Left cardiac atrium (tissue), 4 donors: ENCODE results near the gene SSR2. TPM values are rescaled to one million over a fixed set of nuclear protein-coding genes. Genes with fewer than 3 reads are reported as not detected.
A peak's percentile ranks its signal among the peaks of the same experiment; 100 is the strongest.
"Not testable (repeated sequence)": the region's sequence is repeated elsewhere in the genome, so short reads cannot be mapped to it uniquely, and the experiment has no call there.

Source experiments
- ATAC-seq, 2 donors: fragments of 200-7000 bp; cut with Tn5 transposase; one replicate each; pipeline ENCODE4 v1.9.1; 2020; ENCODE audit warnings: mild to moderate bottlenecking in 2 of 2, moderate library complexity in 2 of 2
- DNase-seq: peaks from one replicate; pipeline ENCODE4 v3.0.0-alpha.2; 2020
- intact Hi-C, 2 donors: fragments of 100-400 bp; cut with DNase I; formaldehyde crosslinking; loops; one replicate each; pipeline versions ENCODE4 v1.14.1 to v1.15.1; 2022 to 2023
- total RNA-seq, 2 donors: library from RNA; stranded (reverse); fragmentation: NEBNext Ultra II Directional; extraction: Animal tissue kit (Norgen Biotek cat#: 25700); gene quantifications; one replicate each; pipeline ENCODE4 v1.2.1, GENCODE V29; 2021
- donor health status: DM: no; HTN: yes; CAD: no.
- donor health status: DM: no; HTN: yes; CAD: no; lungs with severe emphysema.
- donor health status: DM: yes; HTN: yes; CAD: no.
- donor health status: Dilated cardiomyopathy.

Gene SSR2
- total RNA-seq, 2 donors from 2014 or later, result 101 to 127 TPM

DNA sequence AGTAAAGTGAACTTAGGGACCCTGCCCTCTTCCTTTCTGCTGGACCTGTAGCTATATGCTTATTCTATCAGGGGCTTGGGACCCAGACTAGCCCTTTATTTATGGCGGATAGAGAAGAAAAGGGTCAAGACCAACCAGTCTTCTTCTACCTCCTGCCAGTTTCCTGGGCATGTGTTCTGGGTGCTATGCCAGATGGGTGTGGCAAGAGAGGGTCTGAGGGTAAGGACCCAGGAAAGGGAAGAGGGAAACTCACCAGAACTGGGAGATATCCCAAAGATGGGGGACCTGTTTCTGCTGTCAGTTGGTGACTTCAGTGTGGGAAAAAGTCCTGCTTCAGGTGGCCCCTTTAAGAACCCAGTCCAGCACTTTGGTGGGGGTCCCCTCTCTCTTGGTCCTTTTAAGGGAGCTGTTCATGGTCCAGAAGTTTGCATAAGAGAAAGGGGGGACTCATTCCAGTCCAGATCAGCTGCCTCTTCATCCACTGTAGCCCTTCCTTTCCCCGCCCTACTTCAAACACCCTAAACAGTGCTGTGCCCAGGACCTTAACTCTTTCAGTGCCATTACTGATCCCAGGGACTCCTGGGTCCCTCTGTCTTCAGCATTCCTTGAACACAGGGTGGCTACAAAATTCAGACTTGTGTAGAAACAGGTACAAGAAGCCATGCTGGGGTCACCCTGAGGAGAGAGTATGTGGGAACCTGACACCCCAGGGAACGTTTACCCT is 18.4 kb downstream of the SSR2 start:
- ATAC-seq, result peak in 1 of 2 donors; percentile 31
- DNase-seq, result no peak
- intact Hi-C loops, result no loop called here

DNA sequence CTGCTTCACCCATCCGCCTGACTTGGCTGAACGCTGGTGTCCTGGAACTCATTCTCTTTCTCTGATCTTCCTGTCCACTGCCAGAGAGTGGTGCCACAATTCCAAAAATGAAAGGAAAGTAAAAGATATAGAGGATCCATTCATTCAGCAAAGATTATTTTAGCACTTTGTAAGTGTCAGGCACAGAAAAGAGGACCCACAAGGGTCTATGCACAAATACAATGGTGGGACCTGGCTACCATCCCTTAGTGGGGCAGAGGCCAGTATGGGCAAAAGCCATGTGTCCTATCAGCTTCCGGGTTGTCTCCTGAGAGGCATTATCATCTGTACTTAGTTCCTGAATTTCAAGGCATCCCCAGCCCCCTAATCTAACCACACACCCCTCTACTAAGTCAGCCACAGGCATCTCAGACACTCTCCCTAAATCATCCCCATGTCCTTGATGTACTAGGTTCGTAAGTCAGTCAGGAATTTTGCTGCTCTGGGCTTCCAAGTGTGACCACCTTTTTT is 19.0 kb downstream of the SSR2 start:
- DNase-seq, result no peak
- ATAC-seq, result peak in 1 of 2 donors; percentile 39
- intact Hi-C loops, result no loop called here

DNA sequence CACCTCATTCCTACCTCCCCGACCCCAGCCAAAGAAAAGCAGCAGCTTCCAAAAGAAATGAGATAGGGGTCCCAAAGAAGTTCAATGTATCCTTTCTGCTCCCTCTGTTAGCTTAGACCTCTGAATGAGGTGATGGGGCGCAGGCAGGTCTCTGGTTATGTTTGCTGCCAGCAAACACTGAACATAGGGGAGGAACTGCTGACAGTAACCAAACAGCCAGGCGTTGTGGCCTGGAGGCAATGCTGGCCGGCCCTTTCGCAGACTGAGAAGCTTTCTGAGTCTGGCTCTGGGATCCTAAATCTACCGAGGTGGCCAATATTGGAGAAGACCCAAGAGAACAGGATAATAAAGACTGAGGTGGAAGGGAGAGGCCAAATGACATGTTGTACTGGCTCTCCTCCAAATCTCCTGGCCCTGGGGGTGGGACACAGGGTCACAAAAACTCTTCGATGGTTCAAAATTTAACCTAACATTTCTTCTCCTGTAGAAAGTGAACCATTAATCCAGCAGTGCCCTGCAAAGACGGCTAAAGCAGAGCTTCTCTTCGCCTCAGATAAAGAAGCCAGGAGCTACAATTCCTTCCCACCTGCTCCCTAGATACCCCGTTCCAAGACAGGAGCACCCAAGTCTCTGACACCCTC is 19.6 kb downstream of the SSR2 start:
- intact Hi-C loops, result no loop called here
- DNase-seq, result no peak
- no peak for ATAC-seq

DNA sequence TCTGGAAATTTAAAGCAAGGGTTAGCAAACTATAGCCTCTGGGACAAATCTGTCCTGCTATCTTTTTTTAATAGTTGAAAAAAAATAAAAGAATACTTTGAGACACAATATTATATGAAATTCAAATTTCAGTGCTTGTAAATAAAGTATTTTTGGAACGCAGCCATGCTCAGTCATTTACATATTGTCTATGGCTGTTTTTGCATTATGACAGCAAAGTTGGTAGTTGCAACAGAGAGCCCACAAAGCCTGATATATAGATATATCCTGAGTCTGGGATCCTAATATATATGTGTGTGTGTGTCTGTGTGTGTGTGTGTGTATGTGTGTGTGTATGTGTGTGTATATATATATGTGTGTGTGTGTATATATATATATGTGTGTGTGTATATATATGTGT is 20.8 kb downstream of the SSR2 start:
- DNase-seq (no peak), ATAC-seq (no peak)
- intact Hi-C loops, result no loop called here

DNA sequence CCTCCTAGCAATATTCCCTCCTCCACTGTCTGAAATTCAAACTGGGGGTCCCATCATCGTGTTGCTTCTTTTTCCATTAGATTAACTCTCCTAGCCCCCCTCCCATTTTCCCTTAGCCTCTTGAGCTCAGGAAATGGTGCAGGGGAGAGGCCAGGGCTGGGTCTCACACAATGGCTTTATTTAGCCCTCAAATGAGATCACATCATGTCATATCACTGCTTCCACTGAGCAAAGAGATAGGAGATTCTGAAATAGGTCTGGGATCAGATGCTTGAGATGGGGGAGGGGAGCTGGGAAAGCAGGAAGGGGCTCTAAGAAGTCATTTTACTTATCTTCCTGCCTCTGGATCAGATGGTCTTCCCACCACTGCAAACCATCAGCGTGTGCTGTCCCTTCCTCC is 24.6 kb downstream of the SSR2 start:
- DNase-seq (no peak), ATAC-seq (peak in 1 of 2 donors; percentile 39)
- intact Hi-C loops, result no loop called here

GRCh38 chr1:155993595-155993994 is 27.2 kb downstream of the SSR2 start:
- DNase-seq, result no peak
- ATAC-seq, result no peak
- intact Hi-C loops, result no loop called here

- intact Hi-C loops, result no loop called here
- DNase-seq (no peak), ATAC-seq (peak in 1 of 2 donors; percentile 51)
Measured at GRCh38 chr1:155990005-155990739, 30.6 kb downstream of the SSR2 start.

DNA sequence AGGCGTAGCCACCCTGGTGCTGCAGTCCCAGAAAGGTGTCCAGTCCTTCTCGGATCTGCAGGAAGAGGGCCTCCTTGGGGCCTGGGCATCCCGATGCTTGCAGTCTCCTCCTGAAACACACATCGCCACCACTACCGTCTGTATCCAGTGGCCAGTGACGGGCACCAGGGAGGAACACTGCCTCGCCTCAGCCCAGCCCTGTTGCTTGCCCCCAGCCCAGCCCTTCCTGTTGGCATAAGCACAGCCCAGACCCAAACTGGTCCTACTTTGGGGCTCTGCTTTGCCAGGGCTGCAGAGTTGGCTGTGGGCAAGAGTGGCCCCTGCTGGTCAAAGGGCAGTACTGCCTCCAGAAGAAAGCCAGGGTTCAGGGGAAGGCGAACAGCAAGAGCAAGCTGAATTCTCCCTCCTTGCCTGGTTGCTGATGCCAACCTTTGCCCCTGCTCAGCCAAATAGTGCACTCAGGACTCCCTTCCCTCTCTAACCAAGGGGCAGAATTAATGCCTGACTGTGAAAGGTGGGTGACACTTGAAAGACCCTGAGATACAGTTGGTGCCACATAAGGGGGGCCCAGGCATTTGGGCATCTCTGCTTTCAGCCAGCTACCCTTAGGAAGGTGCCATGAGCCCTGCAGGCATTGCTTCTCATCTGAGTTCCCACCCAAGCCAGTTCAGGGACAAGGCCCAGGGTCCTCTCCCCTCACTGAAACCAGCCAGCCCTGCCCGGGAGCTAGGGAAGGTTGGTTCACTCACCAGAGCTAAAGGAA is 31.3 kb downstream of the SSR2 start:
- DNase-seq (peak; percentile 83), ATAC-seq (peak; percentile 93 to 94)
- intact Hi-C loops, result loop anchor here (2.0 kb wide), 1 partner anchor 51 kb away; no protein-coding TSS in a partner anchor

- ATAC-seq, DNase-seq, intact Hi-C loops: not testable (repeated sequence)
Measured at GRCh38 chr1:155984903-155985645, 35.7 kb downstream of the SSR2 start.

GRCh38 chr1:155984341-155984740 is 36.4 kb downstream of the SSR2 start:
- DNase-seq (no peak), ATAC-seq (no peak)
- intact Hi-C loops, result no loop called here

- peak; percentile 25 to 59 for ATAC-seq
- peak; percentile 84 for DNase-seq
- intact Hi-C loops, result no loop called here
Measured at GRCh38 chr1:155983191-155984024, 37.3 kb downstream of the SSR2 start.

- no peak for DNase-seq
- ATAC-seq, result no peak
- intact Hi-C loops, result no loop called here
Measured at GRCh38 chr1:155982106-155982505, 38.6 kb downstream of the SSR2 start.

DNA sequence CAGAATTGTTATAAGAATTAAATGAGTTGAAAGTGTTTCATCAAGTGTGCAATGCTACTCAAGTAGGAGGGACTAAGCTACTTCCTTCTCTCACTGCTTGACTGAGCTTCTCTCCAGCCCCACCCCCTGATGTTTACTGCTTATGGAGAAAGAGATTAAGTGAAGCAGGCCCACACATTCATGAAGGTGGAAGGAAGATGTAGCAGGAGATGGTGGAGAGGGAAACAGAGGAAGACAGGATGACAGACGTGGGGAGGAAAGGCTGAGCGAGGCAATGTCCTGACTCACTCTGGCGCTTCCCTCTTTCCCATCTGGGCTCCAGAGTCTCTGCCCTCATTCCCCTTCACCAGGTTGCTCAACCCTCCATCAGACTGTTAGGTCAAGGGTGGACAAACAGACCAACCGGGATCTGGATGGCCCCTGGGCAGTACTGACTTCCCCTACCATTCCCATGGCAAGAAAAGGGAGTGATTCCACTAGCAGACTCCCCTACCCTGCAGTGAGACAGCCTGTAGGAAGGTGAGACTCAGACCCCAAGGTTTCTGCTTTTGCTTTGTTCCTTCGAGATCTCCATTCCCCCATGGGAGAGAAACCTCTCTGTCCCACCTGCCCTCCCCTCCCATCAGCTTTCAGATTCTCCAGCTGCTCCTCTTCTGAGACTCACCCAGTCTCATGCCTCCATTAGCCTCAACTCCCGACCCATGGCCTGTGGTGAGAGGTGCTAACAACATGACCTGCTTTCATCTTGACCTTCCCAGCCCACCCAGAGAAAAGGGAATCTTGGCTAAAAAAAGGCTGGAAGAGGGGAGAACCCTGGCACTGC is 39.3 kb downstream of the SSR2 start:
- ATAC-seq (peak in 1 of 2 donors; percentile 12), DNase-seq (no peak)
- intact Hi-C loops, result no loop called here

GRCh38 chr1:155979597-155980343 is 41.0 kb downstream of the SSR2 start:
- intact Hi-C loops, result loop anchor here in 1 of 2 donors (5.0 kb wide), 1 partner anchor 37 kb away; the partner anchor contains the start of gene RXFP4
- ATAC-seq (peak; percentile 39 to 67), DNase-seq (peak; percentile 57)

- peak; percentile 13 to 25 for ATAC-seq
Measured at GRCh38 chr1:155978973-155979429, 41.8 kb downstream of the SSR2 start.

More at GRCh38 chr1:155978973-155979429, 41.8 kb downstream of the SSR2 start:
- DNase-seq, result no peak
- intact Hi-C loops, result loop anchor here in 1 of 2 donors (5.0 kb wide), 1 partner anchor 37 kb away; the partner anchor contains the start of gene RXFP4
